SK-N-SH (cell line): ENCODE data around the gene BAIAP2L1. TPM values are rescaled to one million over a fixed set of nuclear protein-coding genes. Genes with fewer than 3 reads are reported as not detected.
"Not testable (repeated sequence)": the region's sequence is repeated elsewhere in the genome, so short reads cannot be mapped to it uniquely, and the experiment has no call there.

Source experiments
- CTCF ChIA-PET: fragments of 300-600, 350-600 bp; formaldehyde crosslinking; extraction: SDS; loops from one replicate; lab custom pipeline; 2021; lab: Yijun Ruan, JAX
- POLR2A ChIA-PET: fragments of 350-600 bp; sonication (Branson Sonifier 250); formaldehyde crosslinking; extraction: SDS; loops from one replicate; lab custom pipeline; 2020; ENCODE audit warnings: antibody characterized with exemption, inconsistent platforms; lab: Yijun Ruan, JAX
- DNase-seq: peaks from one replicate; pipeline ENCODE4 v3.0.0; 2012
- H2AFZ ChIP-seq: fragments of 200-600 bp; sonication (generic); 2 replicates; pipeline ENCODE4 v1.8.1; 2016; ENCODE audit warnings: antibody characterized with exemption, mild to moderate bottlenecking, low read depth
- H3F3A ChIP-seq: fragments of 200-600 bp; sonication (generic); replicated peaks from 2 replicates; pipeline ENCODE3; 2016; ENCODE audit warnings: antibody characterized with exemption, mild to moderate bottlenecking; ENCODE audit not compliant: insufficient read depth
- H3K27ac ChIP-seq, 2 experiments: fragments of 200-500 bp in 1 of 2; fragments of 200-600 bp in 1 of 2; sonication (Bioruptor generic) in 1 of 2; sonication (generic), shearing (Covaris generic) in 1 of 2; 2 replicates each; pipeline versions ENCODE4 v1.5.1 to v1.6.1; 2014 to 2016; ENCODE audit warnings: low read depth in 2 of 2, inconsistent platforms in 1 of 2, low read length in 1 of 2, mild to moderate bottlenecking in 1 of 2, mixed read lengths in 1 of 2
- H3K27me3 ChIP-seq: fragments of 200-600 bp; sonication (generic), shearing (Covaris generic); 2 replicates; pipeline ENCODE4 v1.6.1; 2016; ENCODE audit warnings: mixed run types; ENCODE audit not compliant: insufficient read depth
- H3K36me3 ChIP-seq, 2 experiments: fragments of 200-500 bp in 1 of 2; fragments of 200-600 bp in 1 of 2; sonication (Bioruptor generic) in 1 of 2; sonication (generic) in 1 of 2; replicated peaks in 1 of 2; 2 replicates each; pipeline versions ENCODE3 to v1.5.1; 2014 to 2016; ENCODE audit warnings: low read length in 1 of 2, mild to moderate bottlenecking in 1 of 2; ENCODE audit not compliant: insufficient read depth in 2 of 2, control insufficient read depth in 1 of 2
- H3K4me1 ChIP-seq, 2 experiments: fragments of 200-500 bp in 1 of 2; fragments of 200-600 bp in 1 of 2; sonication (Bioruptor generic) in 1 of 2; sonication (generic), shearing (Covaris generic) in 1 of 2; 2 replicates each; pipeline versions ENCODE4 v1.5.1 to v1.6.1; 2014 to 2016; ENCODE audit warnings: low read depth in 1 of 2, low read length in 1 of 2, mixed run types in 1 of 2; ENCODE audit not compliant: insufficient read depth in 2 of 2, control insufficient read depth in 1 of 2
- H3K4me2 ChIP-seq: fragments of 200-600 bp; sonication (generic), shearing (Covaris generic); 2 replicates; pipeline ENCODE4 v1.6.1; 2017; ENCODE audit warnings: mixed run types
- H3K4me3 ChIP-seq, 2 experiments: fragments of 200-500 bp in 1 of 2; fragments of 200-600 bp in 1 of 2; sonication (Bioruptor generic) in 1 of 2; sonication (generic), shearing (Covaris generic) in 1 of 2; 2 replicates each; pipeline versions ENCODE4 v1.5.1 to v1.8.1; 2014 to 2016; ENCODE audit warnings: low read depth in 2 of 2, inconsistent platforms in 1 of 2, low read length in 1 of 2, mild to moderate bottlenecking in 1 of 2, mixed read lengths in 1 of 2, moderate library complexity in 1 of 2
- H3K79me2 ChIP-seq: fragments of 200-600 bp; sonication (generic); 2 replicates; pipeline ENCODE4 v1.8.1; 2017; ENCODE audit warnings: mild to moderate bottlenecking; ENCODE audit not compliant: insufficient read depth
- H3K9ac ChIP-seq: fragments of 200-600 bp; sonication (generic); 2 replicates; pipeline ENCODE4 v1.6.1; 2017; ENCODE audit warnings: mixed run types
- H3K9me2 ChIP-seq: fragments of 200-600 bp; sonication (generic); 2 replicates; pipeline ENCODE4 v1.6.1; 2017; ENCODE audit warnings: mixed run types
- H3K9me3 ChIP-seq: fragments of 200-600 bp; sonication (generic); 2 replicates; pipeline ENCODE4 v1.6.1; 2017; ENCODE audit warnings: mixed run types, mild to moderate bottlenecking, moderate library complexity
- H4K20me1 ChIP-seq: fragments of 200-600 bp; sonication (generic); 2 replicates; pipeline ENCODE4 v1.6.1; 2017; ENCODE audit warnings: mild to moderate bottlenecking, mixed run types; ENCODE audit not compliant: insufficient read depth
- CHD2 ChIP-seq: fragments of 150-350 bp; IDR thresholded peaks from 2 replicates; pipeline ENCODE4 v1.6.1; 2018; ENCODE audit warnings: low read length; ENCODE audit not compliant: partially characterized antibody
- EP300 ChIP-seq, 2 experiments: IDR thresholded peaks; 2 replicates each; pipeline versions ENCODE4 v1.4.0 to v1.6.1; 2012; ENCODE audit warnings: borderline replicate concordance in 1 of 2, low read depth in 1 of 2, low read length in 1 of 2
- FOXM1 ChIP-seq: IDR thresholded peaks from 2 replicates; pipeline ENCODE4 v1.4.0; 2012; ENCODE audit warnings: low read depth, mild to moderate bottlenecking
- IRF3 ChIP-seq: fragments of 150-350 bp; IDR thresholded peaks from 2 replicates; pipeline ENCODE4 v1.6.1; 2016; ENCODE audit warnings: mild to moderate bottlenecking, low read depth, low read length
- NFIC ChIP-seq: IDR thresholded peaks from 2 replicates; pipeline ENCODE4 v1.4.0; 2012; ENCODE audit warnings: borderline replicate concordance
- NRF1 ChIP-seq: IDR thresholded peaks from 2 replicates; pipeline ENCODE4 v1.6.1; 2012; ENCODE audit warnings: low read depth, mild to moderate bottlenecking, low read length
- POLR2AphosphoS5 ChIP-seq: IDR thresholded peaks from 2 replicates; pipeline ENCODE4 v1.6.1; 2012; ENCODE audit warnings: low read depth, low read length
- RAD21 ChIP-seq: IDR thresholded peaks from 2 replicates; pipeline ENCODE4 v1.6.1; 2012; ENCODE audit warnings: mild to moderate bottlenecking, low read length
- RCOR1 ChIP-seq: fragments of 150-350 bp; IDR thresholded peaks from 2 replicates; pipeline ENCODE4 v1.6.1; 2017; ENCODE audit warnings: antibody characterized with exemption, low read length
- RFX5 ChIP-seq: IDR thresholded peaks from 2 replicates; pipeline ENCODE4 v1.6.1; 2012; ENCODE audit warnings: mild to moderate bottlenecking, improper control_type of control experiment, low read length
- SIN3A ChIP-seq: IDR thresholded peaks from 2 replicates; pipeline ENCODE4 v1.6.1; 2012; ENCODE audit warnings: low read depth, mild to moderate bottlenecking, low read length, moderate library complexity, borderline replicate concordance
- SMC3 ChIP-seq: IDR thresholded peaks from 2 replicates; pipeline ENCODE4 v1.6.1; 2012; ENCODE audit warnings: low read depth, low read length, improper control_type of control experiment
- TAF1 ChIP-seq: IDR thresholded peaks from 2 replicates; pipeline ENCODE4 v1.6.1; 2012; ENCODE audit warnings: low read depth, mild to moderate bottlenecking, low read length, moderate library complexity, borderline replicate concordance
- USF1 ChIP-seq: IDR thresholded peaks from 2 replicates; pipeline ENCODE4 v1.4.0; 2012; ENCODE audit warnings: low read depth, borderline replicate concordance
- USF2 ChIP-seq: fragments of 150-350 bp; IDR thresholded peaks from 2 replicates; pipeline ENCODE4 v1.6.1; 2017; ENCODE audit warnings: antibody characterized with exemption, low read length, low read depth, borderline replicate concordance
- WGBS: methylation state at CpG from one replicate; pipeline ENCODE4 v1.1.6; 2017; ENCODE audit warnings: low lambda C conversion rate; 5-methylcytosine and 5-hydroxymethylcytosine counted together
- polyA plus RNA-seq, 3 experiments: library from polyadenylated mRNA; depleted of rRNA; stranded (reverse); fragments of >200 nt; gene quantifications; 2 replicates each; pipeline ENCODE4 v1.2.3, GENCODE V29; 2012
- TF ChIP-seq, protein P1 (sequence below): IDR thresholded peaks from 2 replicates; pipeline ENCODE4 v1.4.0; 2012; ENCODE audit warnings: low read depth
- TF ChIP-seq, protein P2 (sequence below): IDR thresholded peaks from 2 replicates; pipeline ENCODE4 v1.6.1; 2012; ENCODE audit warnings: mild to moderate bottlenecking, low read depth, low read length, moderate library complexity

BAIAP2L1 gene
- polyA plus RNA-seq, 1 of the 3 experiments (the other 2 are of a cell fraction), result 8.8 TPM

DNA sequence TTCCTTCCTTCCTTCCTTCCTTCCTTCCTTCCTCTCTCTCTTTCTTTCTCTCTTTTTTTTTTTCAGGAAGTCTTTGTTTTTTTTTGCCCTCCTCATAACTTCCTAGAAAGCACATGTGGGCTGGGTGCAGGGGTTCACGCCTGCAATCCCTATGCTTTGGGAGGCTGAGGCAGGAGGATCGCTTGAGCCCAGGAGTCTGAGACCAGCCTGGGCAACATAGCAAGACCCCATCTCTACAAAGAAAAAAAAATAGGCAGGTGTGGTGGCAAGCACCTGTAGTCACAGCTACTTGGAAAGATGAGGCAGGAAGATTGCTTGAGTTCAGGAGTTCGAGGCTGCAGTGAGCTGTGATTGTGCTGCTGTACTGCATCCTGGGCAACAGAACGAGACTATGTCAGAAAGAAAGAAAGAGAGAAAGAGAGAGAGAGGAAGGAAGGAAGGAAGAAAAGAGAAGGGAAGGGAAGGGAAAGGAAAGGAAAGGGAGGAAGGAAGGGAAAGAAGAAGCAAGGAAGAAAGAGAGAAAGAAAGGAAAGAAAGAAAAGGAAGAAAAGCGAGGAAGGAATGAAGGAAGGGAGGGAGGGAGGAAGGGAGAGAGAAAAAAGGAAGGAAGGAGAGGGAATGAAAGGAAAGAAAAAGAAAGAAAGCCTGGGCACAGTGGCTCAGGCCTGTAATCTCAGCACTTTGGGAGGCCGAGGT, 13.5 kb upstream of the BAIAP2L1 start (continued):
- TF ChIP-seq, protein P1, sequence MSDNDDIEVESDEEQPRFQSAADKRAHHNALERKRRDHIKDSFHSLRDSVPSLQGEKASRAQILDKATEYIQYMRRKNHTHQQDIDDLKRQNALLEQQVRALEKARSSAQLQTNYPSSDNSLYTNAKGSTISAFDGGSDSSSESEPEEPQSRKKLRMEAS, result no peak

GRCh38 chr7:98413655-98414054, 12.8 kb upstream of the BAIAP2L1 start:
- H4K20me1 ChIP-seq, H3F3A ChIP-seq, DNase-seq, H3K4me3 ChIP-seq, H3K27ac ChIP-seq, H3K79me2 ChIP-seq, H2AFZ ChIP-seq, H3K4me1 ChIP-seq, H3K4me2 ChIP-seq, H3K27me3 ChIP-seq, H3K9ac ChIP-seq, H3K9me2 ChIP-seq, H3K36me3 ChIP-seq, POLR2A ChIA-PET, H3K9me3 ChIP-seq: not testable (repeated sequence)
- CTCF ChIA-PET, result interaction anchor here (1.0 to 1.5 kb wide), 4 partner anchors 8 to 423 kb away, joined by 4 to 5 read pairs (median 4); partner anchors contain the start of gene BAIAP2L1
- 90% methylated on average over 6 of the region's 6 CpGs for WGBS

GRCh38 chr7:98409843-98410242, 9.0 kb upstream of the BAIAP2L1 start:
- H3K36me3 ChIP-seq, result no peaks in the 10 kb centered on the region
- no peak overlapping the region for H3K4me2 ChIP-seq
- ChIA-PET POLR2A (interaction anchor here (0.6 kb wide), 1 partner anchor 9 kb away, joined by 5 read pairs; the partner anchor contains the start of gene BAIAP2L1), CTCF (interaction anchor here (0.6 to 3.0 kb wide), 10 partner anchors 9 to 432 kb away, joined by 3 to 18 read pairs (median 5); partner anchors contain the start of gene BAIAP2L1)
- H3K27me3 ChIP-seq, result no peaks in the 10 kb centered on the region
- no peak overlapping the region for H3K27ac ChIP-seq
- WGBS, result 74% methylated on average over 3 of the region's 3 CpGs
- H4K20me1 ChIP-seq, result no peaks in the 10 kb centered on the region
- H3K9me3 ChIP-seq, result no peaks in the 10 kb centered on the region
- H3K9me2 ChIP-seq, result no peaks in the 10 kb centered on the region
- no peaks in the 10 kb centered on the region for H3K4me1 ChIP-seq
- H3K9ac ChIP-seq, result no peak overlapping the region
- no peak for DNase-seq
- H3K79me2 ChIP-seq, result no peaks in the 10 kb centered on the region
- no peaks in the 10 kb centered on the region for H3F3A ChIP-seq
- H2AFZ ChIP-seq, result no peak overlapping the region
- no peak overlapping the region for H3K4me3 ChIP-seq
- TF ChIP-seq RAD21 (no peak), SMC3 (no peak), RCOR1 (no peak), FOXM1 (no peak), POLR2AphosphoS5 (no peak), USF1 (no peak), RFX5 (no peak), EP300 (IDR thresholded peaks at IDR 0.05; ENCODE audit: borderline replicate concordance in 1 of 2, low read depth in 1 of 2, low read length in 1 of 2) (no peak), NRF1 (no peak), NFIC (no peak), SIN3A (no peak), IRF3 (no peak), CHD2 (no peak), USF2 (no peak), TAF1 (no peak)
- TF ChIP-seq, protein P2, sequence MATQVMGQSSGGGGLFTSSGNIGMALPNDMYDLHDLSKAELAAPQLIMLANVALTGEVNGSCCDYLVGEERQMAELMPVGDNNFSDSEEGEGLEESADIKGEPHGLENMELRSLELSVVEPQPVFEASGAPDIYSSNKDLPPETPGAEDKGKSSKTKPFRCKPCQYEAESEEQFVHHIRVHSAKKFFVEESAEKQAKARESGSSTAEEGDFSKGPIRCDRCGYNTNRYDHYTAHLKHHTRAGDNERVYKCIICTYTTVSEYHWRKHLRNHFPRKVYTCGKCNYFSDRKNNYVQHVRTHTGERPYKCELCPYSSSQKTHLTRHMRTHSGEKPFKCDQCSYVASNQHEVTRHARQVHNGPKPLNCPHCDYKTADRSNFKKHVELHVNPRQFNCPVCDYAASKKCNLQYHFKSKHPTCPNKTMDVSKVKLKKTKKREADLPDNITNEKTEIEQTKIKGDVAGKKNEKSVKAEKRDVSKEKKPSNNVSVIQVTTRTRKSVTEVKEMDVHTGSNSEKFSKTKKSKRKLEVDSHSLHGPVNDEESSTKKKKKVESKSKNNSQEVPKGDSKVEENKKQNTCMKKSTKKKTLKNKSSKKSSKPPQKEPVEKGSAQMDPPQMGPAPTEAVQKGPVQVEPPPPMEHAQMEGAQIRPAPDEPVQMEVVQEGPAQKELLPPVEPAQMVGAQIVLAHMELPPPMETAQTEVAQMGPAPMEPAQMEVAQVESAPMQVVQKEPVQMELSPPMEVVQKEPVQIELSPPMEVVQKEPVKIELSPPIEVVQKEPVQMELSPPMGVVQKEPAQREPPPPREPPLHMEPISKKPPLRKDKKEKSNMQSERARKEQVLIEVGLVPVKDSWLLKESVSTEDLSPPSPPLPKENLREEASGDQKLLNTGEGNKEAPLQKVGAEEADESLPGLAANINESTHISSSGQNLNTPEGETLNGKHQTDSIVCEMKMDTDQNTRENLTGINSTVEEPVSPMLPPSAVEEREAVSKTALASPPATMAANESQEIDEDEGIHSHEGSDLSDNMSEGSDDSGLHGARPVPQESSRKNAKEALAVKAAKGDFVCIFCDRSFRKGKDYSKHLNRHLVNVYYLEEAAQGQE, result no peak
- TF ChIP-seq, protein P1, result no peak
